HCT116 (cell line): ENCODE results near the gene SNAP91. TPM values are rescaled to one million over a fixed set of nuclear protein-coding genes. Genes with fewer than 3 reads are reported as not detected.

ENCODE experiments used
- ATAC-seq: fragments of 200-7000 bp; cut with Tn5 transposase; 2 replicates; pipeline ENCODE4 v1.9.1; 2020; ENCODE audit warnings: mild to moderate bottlenecking, moderate library complexity
- BruUV-seq: library from RNA; stranded (reverse); fragments of 400-500 nt; replicated peaks from 2 replicates; lab custom pipeline; 2021; lab: Mats Ljungman, UMichigan
- CTCF ChIA-PET: fragments of 300-600 bp; sonication (Branson Sonifier 250); formaldehyde crosslinking; loops from one replicate; lab custom pipeline; 2021; ENCODE audit warnings: antibody characterized with exemption; lab: Charles Lee
- POLR2A ChIA-PET: fragments of 300-600, 350-600 bp; sonication (Branson Sonifier 250); formaldehyde crosslinking; loops from one replicate; lab custom pipeline; 2021; ENCODE audit warnings: antibody characterized with exemption; lab: Charles Lee
- RAD21 ChIA-PET, 2 experiments: fragments of 300-600 bp; sonication (Branson Sonifier 250); formaldehyde crosslinking; loops; one replicate each; lab custom pipeline; 2023; ENCODE audit warnings: low total read pairs in 2 of 2; ENCODE audit not compliant: uncharacterized antibody in 2 of 2, unreplicated experiment in 2 of 2, low non-redundant PET in 1 of 2; lab: Charles Lee
- DNase-seq: peaks from one replicate; pipeline ENCODE4 v3.0.0-alpha.2; 2010; ENCODE audit warnings: low read depth, low spot score
- H2AFZ ChIP-seq: fragments of 200-600 bp; shearing (Covaris generic), sonication (generic); 2 replicates; pipeline ENCODE4 v1.6.1; 2017; ENCODE audit warnings: low read depth, mixed run types, mixed read lengths, antibody characterized with exemption, low read length; ENCODE audit not compliant: poor library complexity, severe bottlenecking
- H3K27ac ChIP-seq: 2 replicates; pipeline ENCODE4 v1.5.1; 2012; ENCODE audit warnings: low read depth, low read length
- H3K27me3 ChIP-seq: fragments of 200-600 bp; sonication (generic); 2 replicates; pipeline ENCODE4 v1.6.1; 2016; ENCODE audit warnings: mixed run types, low read length, mixed read lengths; ENCODE audit not compliant: insufficient read depth
- H3K36me3 ChIP-seq, 2 experiments: fragments of 200-500 bp in 1 of 2; fragments of 200-600 bp in 1 of 2; sonication (Bioruptor generic) in 1 of 2; sonication (generic) in 1 of 2; 2 replicates each; pipeline versions ENCODE4 v1.5.1 to v1.6.1; 2014 to 2016; ENCODE audit warnings: low read length in 2 of 2, inconsistent platforms in 1 of 2, mixed read lengths in 1 of 2, mixed run types in 1 of 2; ENCODE audit not compliant: insufficient read depth in 2 of 2, control insufficient read depth in 1 of 2
- H3K4me1 ChIP-seq, 2 experiments: fragments of 200-600 bp in 1 of 2; sonication (generic) in 1 of 2; 2 replicates each; pipeline versions ENCODE4 v1.5.1 to v1.6.1; 2012 to 2017; ENCODE audit warnings: low read length in 2 of 2, inconsistent platforms in 1 of 2, mild to moderate bottlenecking in 1 of 2, mixed read lengths in 1 of 2, mixed run types in 1 of 2, moderate library complexity in 1 of 2; ENCODE audit not compliant: insufficient read depth in 2 of 2, control insufficient read depth in 1 of 2
- H3K4me2 ChIP-seq: fragments of 200-600 bp; sonication (generic); 2 replicates; pipeline ENCODE4 v1.6.1; 2017; ENCODE audit warnings: mixed run types, low read length, mixed read lengths
- H3K4me3 ChIP-seq, 2 experiments: fragments of 200-600 bp in 1 of 2; sonication (generic) in 1 of 2; replicated peaks in 1 of 2; 2 replicates each; pipeline ENCODE4 v1.5.1; 2011 to 2016; ENCODE audit warnings: low read length in 2 of 2, control low read depth in 1 of 2, low read depth in 1 of 2, mild to moderate bottlenecking in 1 of 2, mixed read lengths in 1 of 2, mixed run types in 1 of 2
- H3K79me2 ChIP-seq: fragments of 200-600 bp; sonication (generic); 2 replicates; pipeline ENCODE4 v1.6.1; 2017; ENCODE audit warnings: mild to moderate bottlenecking, mixed run types, low read length, moderate library complexity, mixed read lengths; ENCODE audit not compliant: insufficient read depth
- H3K9ac ChIP-seq: fragments of 200-600 bp; sonication (generic); 2 replicates; pipeline ENCODE4 v1.6.1; 2016; ENCODE audit warnings: low read length, mixed read lengths
- H3K9me2 ChIP-seq: fragments of 200-600 bp; sonication (generic), shearing (Covaris generic); 2 replicates; pipeline ENCODE4 v1.6.1; 2017; ENCODE audit warnings: mixed run types, mild to moderate bottlenecking, moderate library complexity; ENCODE audit not compliant: insufficient read depth
- H3K9me3 ChIP-seq, 2 experiments: fragments of 200-500 bp in 1 of 2; fragments of 200-600 bp in 1 of 2; sonication (Bioruptor generic) in 1 of 2; sonication (generic) in 1 of 2; 2 replicates each; pipeline ENCODE4 v1.6.1; 2014 to 2017; ENCODE audit warnings: low read length in 2 of 2, mixed read lengths in 2 of 2, inconsistent platforms in 1 of 2, low read depth in 1 of 2, mild to moderate bottlenecking in 1 of 2, mixed run types in 1 of 2, moderate library complexity in 1 of 2; ENCODE audit not compliant: control insufficient read depth in 1 of 2, insufficient read depth in 1 of 2
- H4K20me1 ChIP-seq: fragments of 200-600 bp; sonication (generic), shearing (Covaris generic); 2 replicates; pipeline ENCODE4 v1.6.1; 2017; ENCODE audit warnings: mixed run types, mild to moderate bottlenecking, moderate library complexity; ENCODE audit not compliant: insufficient read depth
- REST ChIP-seq: IDR thresholded peaks from 2 replicates; pipeline ENCODE4 v1.6.1; 2012; ENCODE audit warnings: low read depth
- intact Hi-C: fragments of 100-400 bp; cut with micrococcal nuclease; formaldehyde crosslinking; loops from 2 replicates; pipeline ENCODE4 v1.10.0; 2022
- total RNA-seq: library from RNA; stranded (reverse); gene quantifications from one replicate; pipeline ENCODE4 v1.2.1, GENCODE V29; 2021; ENCODE audit not compliant: unreplicated experiment
- TF ChIP-seq, protein P1 (sequence below), 3 experiments: fragments of 200-600 bp in 1 of 3; sonication (generic) in 1 of 3; IDR thresholded peaks in 2 of 3; conservative IDR thresholded peaks in 1 of 3; 2 replicates each; pipeline ENCODE4 v1.5.1; 2012 to 2017; ENCODE audit warnings: low read depth in 2 of 3, low read length in 2 of 3, antibody characterized with exemption in 1 of 3, borderline replicate concordance in 1 of 3, control low read depth in 1 of 3, mild to moderate bottlenecking in 1 of 3, mixed read lengths in 1 of 3, mixed run types in 1 of 3, moderate library complexity in 1 of 3; ENCODE audit not compliant: insufficient read depth in 1 of 3

The SNAP91 gene
- total RNA-seq, 1 experiment from 2014 or later, result not detected

- RAD21 ChIA-PET, result no interaction called here
- DNase-seq (no peak), ATAC-seq (no peak)
- CTCF ChIA-PET, result interaction anchor here (2.5 kb wide), 1 partner anchor 10 kb away, joined by 16 read pairs; no protein-coding TSS in a partner anchor
- no TSS peak for BruUV-seq
- Histone ChIP-seq H3K4me2 (no peak overlapping the region), H3K4me1 (no peaks in the 10 kb centered on the region), H3K36me3 (no peaks in the 10 kb centered on the region), H3K9me2 (no peaks in the 10 kb centered on the region), H3K4me3 (no peak overlapping the region), H4K20me1 (no peaks in the 10 kb centered on the region), H2AFZ (no peak overlapping the region), H3K79me2 (no peaks in the 10 kb centered on the region), H3K27me3 (no peaks in the 10 kb centered on the region), H3K9ac (no peak overlapping the region), H3K9me3 (no peaks in the 10 kb centered on the region), H3K27ac (no peak overlapping the region)
- POLR2A ChIA-PET, result no interaction called here
- intact Hi-C loops, result no loop called here
- TF ChIP-seq, protein P1, sequence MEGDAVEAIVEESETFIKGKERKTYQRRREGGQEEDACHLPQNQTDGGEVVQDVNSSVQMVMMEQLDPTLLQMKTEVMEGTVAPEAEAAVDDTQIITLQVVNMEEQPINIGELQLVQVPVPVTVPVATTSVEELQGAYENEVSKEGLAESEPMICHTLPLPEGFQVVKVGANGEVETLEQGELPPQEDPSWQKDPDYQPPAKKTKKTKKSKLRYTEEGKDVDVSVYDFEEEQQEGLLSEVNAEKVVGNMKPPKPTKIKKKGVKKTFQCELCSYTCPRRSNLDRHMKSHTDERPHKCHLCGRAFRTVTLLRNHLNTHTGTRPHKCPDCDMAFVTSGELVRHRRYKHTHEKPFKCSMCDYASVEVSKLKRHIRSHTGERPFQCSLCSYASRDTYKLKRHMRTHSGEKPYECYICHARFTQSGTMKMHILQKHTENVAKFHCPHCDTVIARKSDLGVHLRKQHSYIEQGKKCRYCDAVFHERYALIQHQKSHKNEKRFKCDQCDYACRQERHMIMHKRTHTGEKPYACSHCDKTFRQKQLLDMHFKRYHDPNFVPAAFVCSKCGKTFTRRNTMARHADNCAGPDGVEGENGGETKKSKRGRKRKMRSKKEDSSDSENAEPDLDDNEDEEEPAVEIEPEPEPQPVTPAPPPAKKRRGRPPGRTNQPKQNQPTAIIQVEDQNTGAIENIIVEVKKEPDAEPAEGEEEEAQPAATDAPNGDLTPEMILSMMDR (IDR thresholded peaks at IDR 0.05 in 2 of 3, conservative IDR thresholded peaks at IDR 0.05 in 1 of 3; ENCODE audit: borderline replicate concordance in 1 of 3, insufficient read depth in 1 of 3, low read depth in 2 of 3, low read length in 2 of 3), result peak in 1 of 3 experiments; percentile 19; a peak in 2 of 6 replicates
- no peak for TF ChIP-seq REST
Observed at GRCh38 chr6:83605517-83605916, 103.4 kb downstream of the SNAP91 start.
